GM23248 (cell line): Measurements from ENCODE around the gene ATG5.

Source experiments
- EZH2 ChIP-seq: fragments of 200-600 bp; sonication (generic); IDR thresholded peaks from 2 replicates; pipeline ENCODE4 v1.6.1; 2018; ENCODE audit warnings: antibody characterized with exemption, mild to moderate bottlenecking; ENCODE audit not compliant: insufficient read depth, poor library complexity, severe bottlenecking
- EZH2phosphoT487 ChIP-seq: fragments of 200-600 bp; sonication (generic); IDR thresholded peaks from 2 replicates; pipeline ENCODE4 v1.6.1; 2018; ENCODE audit warnings: antibody characterized with exemption, moderate library complexity, mild to moderate bottlenecking, low read depth; ENCODE audit not compliant: insufficient read depth

GRCh38 chr6:106215608-106216007 is 110.0 kb downstream of the ATG5 start:
- TF ChIP-seq EZH2 (no peak), EZH2phosphoT487 (no peak)
